Lung (tissue), 12 donors: Measurements from ENCODE around the gene ACTL8. TPM values are rescaled to one million over a fixed set of nuclear protein-coding genes. Genes with fewer than 3 reads are reported as not detected.

Experiments
- ATAC-seq: fragments of 200-7000 bp; cut with Tn5 transposase; one replicate; pipeline ENCODE4 v1.9.1; 2020; ENCODE audit warnings: moderate number of reproducible peaks; ENCODE audit not compliant: insufficient read depth, low FRiP score
- DNase-seq, 3 donors: peaks; one replicate each; pipeline ENCODE4 v3.0.0-alpha.2; 2013 to 2017
- H3K27ac ChIP-seq, 2 donors: one replicate each; pipeline ENCODE4 v1.5.1; 2013; ENCODE audit warnings: mild to moderate bottlenecking in 2 of 2, moderate library complexity in 2 of 2, control low read depth in 1 of 2, inconsistent platforms in 1 of 2, low read depth in 1 of 2, low read length in 1 of 2
- H3K27me3 ChIP-seq, 3 donors: one replicate each; pipeline ENCODE4 v1.5.1; 2013; ENCODE audit warnings: low read length in 2 of 3; ENCODE audit not compliant: control insufficient read depth in 3 of 3, insufficient read depth in 3 of 3
- H3K36me3 ChIP-seq, 4 donors: one replicate each; pipeline ENCODE4 v1.5.1; 2013; ENCODE audit warnings: low read length in 4 of 4, mild to moderate bottlenecking in 1 of 4, moderate library complexity in 1 of 4; ENCODE audit not compliant: control insufficient read depth in 4 of 4, insufficient read depth in 4 of 4
- H3K4me1 ChIP-seq, 5 donors: one replicate each; pipeline ENCODE4 v1.5.1; 2013; ENCODE audit warnings: low read length in 5 of 5, mild to moderate bottlenecking in 2 of 5, moderate library complexity in 1 of 5; ENCODE audit not compliant: control insufficient read depth in 5 of 5, insufficient read depth in 5 of 5
- H3K4me3 ChIP-seq: one replicate; pipeline ENCODE4 v1.5.1; 2013; ENCODE audit warnings: mild to moderate bottlenecking, control low read depth, moderate library complexity
- H3K9ac ChIP-seq, 2 donors: one replicate each; pipeline ENCODE4 v1.5.1; 2013; ENCODE audit warnings: low read length in 2 of 2, control low read depth in 1 of 2; ENCODE audit not compliant: insufficient read depth in 1 of 2
- H3K9me3 ChIP-seq, 4 donors: one replicate each; pipeline ENCODE4 v1.5.1; 2013; ENCODE audit warnings: low read length in 3 of 4, mild to moderate bottlenecking in 1 of 4, moderate library complexity in 1 of 4; ENCODE audit not compliant: control insufficient read depth in 4 of 4, insufficient read depth in 3 of 4
- WGBS, 2 donors: extraction: QIAGEN DNeasy Blood & Tissue Kit; methylation state at CpG; one replicate each; pipeline ENCODE4 v1.1.7; 2013; 5-methylcytosine and 5-hydroxymethylcytosine counted together
- polyA plus RNA-seq, 2 donors: library from polyadenylated mRNA; stranded (reverse); fragments of 200-250 nt; gene quantifications; one replicate each; pipeline ENCODE4 v1.2.1, GENCODE V29; 2013
- total RNA-seq, 2 donors: library from RNA; depleted of rRNA in 1 of 2; stranded (reverse); fragments of >200 nt in 1 of 2; gene quantifications; one replicate each; pipeline ENCODE4 v1.2.1, GENCODE V29; 2014 to 2021
- TF ChIP-seq, protein P1 (sequence below): IDR thresholded peaks from 2 replicates; pipeline ENCODE4 v1.5.1; 2012; ENCODE audit warnings: mild to moderate bottlenecking; ENCODE audit errors: control extremely low read depth, extremely low read depth
- donor health status: control.
- donor health status: control.
- donor health status: Bipolar disorder and iron deficiency.
- donor health status: healthy.
- donor health status: DM: yes; HTN: yes; CAD: no.

Gene ACTL8
- total and polyA plus RNA-seq, 4 donors = not detected

DNA sequence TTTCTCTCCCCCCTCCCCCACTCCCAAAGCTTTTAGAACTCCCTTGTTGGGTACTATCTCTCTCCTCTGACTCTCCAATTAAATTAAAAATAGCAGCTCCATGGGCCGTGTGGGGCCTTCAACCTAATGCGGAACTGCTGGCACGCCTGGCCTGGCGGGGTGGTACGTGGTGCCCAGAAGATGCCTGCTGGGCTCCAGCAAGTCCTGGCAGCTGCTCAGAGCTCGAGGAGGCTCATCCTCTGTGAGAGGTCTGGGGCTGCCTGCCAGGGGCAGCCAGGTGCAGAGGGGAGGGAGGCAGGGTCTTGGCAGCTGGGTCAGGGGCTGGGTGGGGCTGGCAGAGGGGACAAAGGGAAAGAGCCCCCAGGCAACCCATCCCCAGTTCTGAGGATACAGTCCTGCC lies 74.4 kb downstream of the ACTL8 start:
- TF ChIP-seq, protein P1, sequence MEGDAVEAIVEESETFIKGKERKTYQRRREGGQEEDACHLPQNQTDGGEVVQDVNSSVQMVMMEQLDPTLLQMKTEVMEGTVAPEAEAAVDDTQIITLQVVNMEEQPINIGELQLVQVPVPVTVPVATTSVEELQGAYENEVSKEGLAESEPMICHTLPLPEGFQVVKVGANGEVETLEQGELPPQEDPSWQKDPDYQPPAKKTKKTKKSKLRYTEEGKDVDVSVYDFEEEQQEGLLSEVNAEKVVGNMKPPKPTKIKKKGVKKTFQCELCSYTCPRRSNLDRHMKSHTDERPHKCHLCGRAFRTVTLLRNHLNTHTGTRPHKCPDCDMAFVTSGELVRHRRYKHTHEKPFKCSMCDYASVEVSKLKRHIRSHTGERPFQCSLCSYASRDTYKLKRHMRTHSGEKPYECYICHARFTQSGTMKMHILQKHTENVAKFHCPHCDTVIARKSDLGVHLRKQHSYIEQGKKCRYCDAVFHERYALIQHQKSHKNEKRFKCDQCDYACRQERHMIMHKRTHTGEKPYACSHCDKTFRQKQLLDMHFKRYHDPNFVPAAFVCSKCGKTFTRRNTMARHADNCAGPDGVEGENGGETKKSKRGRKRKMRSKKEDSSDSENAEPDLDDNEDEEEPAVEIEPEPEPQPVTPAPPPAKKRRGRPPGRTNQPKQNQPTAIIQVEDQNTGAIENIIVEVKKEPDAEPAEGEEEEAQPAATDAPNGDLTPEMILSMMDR = no peak
- 67 to 70% methylated on average over 6 of the region's 6 CpGs for WGBS, 2 donors
- DNase-seq (no peak), ATAC-seq (no peak)
- H3K27ac ChIP-seq = no peak overlapping the region
- H3K9me3 ChIP-seq = peaks cover 0 to 6% (median 0%) of the 10 kb centered on the region in 4 donors
- no peak overlapping the region for H3K4me3 ChIP-seq
- no peaks in the 10 kb centered on the region for H3K36me3 ChIP-seq
- peaks cover 0 to 2% (median 0%) of the 10 kb centered on the region in 5 donors for H3K4me1 ChIP-seq
- peaks cover 2 to 11% (median 10%) of the 10 kb centered on the region in 3 donors for H3K27me3 ChIP-seq
- no peak overlapping the region for H3K9ac ChIP-seq

DNA sequence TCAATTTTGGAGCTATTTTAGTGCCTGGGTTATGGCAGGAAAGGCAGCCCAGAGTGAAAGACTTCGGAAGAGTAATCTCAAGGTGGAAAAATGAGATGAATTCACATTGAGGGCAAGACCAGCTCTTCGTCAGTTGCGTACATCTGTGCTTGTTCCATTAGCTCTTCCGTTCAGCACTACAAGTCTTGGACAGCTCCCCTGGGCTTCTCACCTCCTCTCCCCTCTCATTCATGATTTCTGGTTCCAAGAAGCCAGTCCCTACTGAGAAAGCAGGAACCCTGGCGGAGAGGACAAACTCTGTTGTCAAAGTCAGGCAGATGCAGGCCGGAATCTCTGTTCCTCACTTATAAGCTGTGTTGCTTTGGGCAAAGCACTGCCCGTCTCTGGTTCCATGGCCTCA lies 76.5 kb downstream of the ACTL8 start:
- WGBS, 2 donors = 42 to 47% methylated on average over 7 of the region's 7 CpGs
- H3K27me3 ChIP-seq = peaks cover 2 to 10% (median 8%) of the 10 kb centered on the region in 3 donors
- DNase-seq = peak; percentile 68 to 84 (median 77)

DNA sequence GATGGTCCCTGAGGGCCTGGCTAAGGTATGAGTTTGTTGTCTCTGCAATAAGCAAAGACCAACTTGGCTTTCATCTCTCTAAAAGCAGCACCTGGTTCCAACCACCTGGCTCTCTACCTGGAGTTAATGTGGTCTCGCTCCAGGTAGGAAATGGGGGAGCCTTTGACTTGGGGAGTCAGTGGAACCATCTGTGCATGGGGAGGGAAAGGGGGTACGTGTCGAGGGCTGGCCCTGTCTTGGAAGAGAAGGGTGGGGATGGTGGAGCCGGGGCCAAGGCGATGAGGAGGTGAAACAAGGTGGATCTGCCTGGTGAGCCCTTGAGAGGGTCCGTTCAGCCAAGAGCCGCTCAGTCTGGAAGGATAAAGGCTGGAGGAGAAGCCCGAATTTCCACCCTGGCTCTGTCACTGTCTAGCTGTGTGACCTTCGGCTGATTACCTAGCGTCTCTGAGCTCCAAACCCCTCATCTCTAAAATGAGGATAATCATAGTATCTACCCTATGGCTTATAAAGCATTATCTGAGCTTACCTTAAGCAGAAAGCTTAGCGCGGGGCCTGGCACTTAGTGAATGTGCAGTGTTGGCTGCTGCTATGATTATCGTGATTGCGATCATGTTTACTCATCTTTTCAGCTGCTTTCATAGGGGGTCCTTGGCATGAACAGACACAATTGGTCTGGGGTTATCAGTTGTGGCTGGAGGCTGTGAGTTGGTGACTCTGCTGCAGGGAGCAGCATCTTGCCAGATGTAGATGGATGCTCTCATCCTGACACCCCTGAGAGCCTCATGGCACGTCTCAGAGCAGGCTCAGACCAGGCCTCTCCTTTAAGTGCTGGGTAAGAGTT lies 78.7 kb downstream of the ACTL8 start:
- DNase-seq = no peak
- peaks cover 0 to 2% (median 0%) of the 10 kb centered on the region in 5 donors for H3K4me1 ChIP-seq
- WGBS, 2 donors = 84 to 85% methylated on average over 15 of the region's 15 CpGs
- no peak overlapping the region for H3K27ac ChIP-seq
- peaks cover 2 to 11% (median 10%) of the 10 kb centered on the region in 3 donors for H3K27me3 ChIP-seq
- H3K9me3 ChIP-seq = peaks cover 0 to 5% (median 0%) of the 10 kb centered on the region in 4 donors
- H3K9ac ChIP-seq = no peak overlapping the region
- no peak for ATAC-seq
- H3K4me3 ChIP-seq = no peak overlapping the region
- H3K36me3 ChIP-seq = no peaks in the 10 kb centered on the region
- TF ChIP-seq, protein P1 = no peak

More for the DNA sequence above, 76.5 kb downstream of the ACTL8 start:
- no peak overlapping the region for H3K27ac ChIP-seq
- TF ChIP-seq, protein P1 = no peak
- no peak for ATAC-seq
- H3K9me3 ChIP-seq = peaks cover 0 to 9% (median 0%) of the 10 kb centered on the region in 4 donors
- no peaks in the 10 kb centered on the region for H3K36me3 ChIP-seq
- H3K4me3 ChIP-seq = no peak overlapping the region
- H3K4me1 ChIP-seq = peaks cover 0 to 2% (median 0%) of the 10 kb centered on the region in 5 donors
- H3K9ac ChIP-seq = no peak overlapping the region
